Measurements from ENCODE around the gene NLGN1.

DNA sequence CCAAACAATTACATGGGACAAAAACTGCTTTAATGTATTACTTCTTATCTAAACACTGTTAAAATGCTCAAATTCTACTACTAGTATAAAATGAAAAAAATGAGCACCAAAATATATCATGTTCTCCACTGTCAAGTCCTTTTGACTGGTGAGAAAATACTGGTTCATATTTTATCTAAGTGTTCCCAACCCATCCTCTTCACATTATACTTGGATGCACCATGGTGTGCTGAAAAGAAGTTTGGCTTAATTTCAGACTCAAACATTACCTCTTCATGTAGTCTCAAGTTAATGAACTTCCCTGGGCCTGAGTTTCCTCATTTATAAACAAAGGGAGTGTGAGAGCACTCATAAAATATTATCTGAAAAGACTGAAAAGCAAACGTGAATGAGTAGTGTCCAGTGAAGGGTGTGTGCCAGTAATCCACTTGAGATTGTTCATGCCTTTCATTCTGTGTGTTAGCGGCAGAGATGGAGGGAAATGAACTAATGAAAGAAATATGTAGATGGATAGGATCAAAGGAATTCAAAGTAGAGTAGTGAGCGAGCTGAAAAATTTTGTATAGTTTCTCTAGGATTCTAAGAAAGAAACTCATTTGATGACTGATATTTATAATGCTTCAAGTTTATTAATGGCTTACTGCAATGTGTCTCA lies 263.2 kb downstream of the NLGN1 start:
- TF ChIP-seq, protein P1, sequence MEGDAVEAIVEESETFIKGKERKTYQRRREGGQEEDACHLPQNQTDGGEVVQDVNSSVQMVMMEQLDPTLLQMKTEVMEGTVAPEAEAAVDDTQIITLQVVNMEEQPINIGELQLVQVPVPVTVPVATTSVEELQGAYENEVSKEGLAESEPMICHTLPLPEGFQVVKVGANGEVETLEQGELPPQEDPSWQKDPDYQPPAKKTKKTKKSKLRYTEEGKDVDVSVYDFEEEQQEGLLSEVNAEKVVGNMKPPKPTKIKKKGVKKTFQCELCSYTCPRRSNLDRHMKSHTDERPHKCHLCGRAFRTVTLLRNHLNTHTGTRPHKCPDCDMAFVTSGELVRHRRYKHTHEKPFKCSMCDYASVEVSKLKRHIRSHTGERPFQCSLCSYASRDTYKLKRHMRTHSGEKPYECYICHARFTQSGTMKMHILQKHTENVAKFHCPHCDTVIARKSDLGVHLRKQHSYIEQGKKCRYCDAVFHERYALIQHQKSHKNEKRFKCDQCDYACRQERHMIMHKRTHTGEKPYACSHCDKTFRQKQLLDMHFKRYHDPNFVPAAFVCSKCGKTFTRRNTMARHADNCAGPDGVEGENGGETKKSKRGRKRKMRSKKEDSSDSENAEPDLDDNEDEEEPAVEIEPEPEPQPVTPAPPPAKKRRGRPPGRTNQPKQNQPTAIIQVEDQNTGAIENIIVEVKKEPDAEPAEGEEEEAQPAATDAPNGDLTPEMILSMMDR (IDR thresholded peaks at IDR 0.05), result no peak
- no peak for TF ChIP-seq POLR2AphosphoS5 (IDR thresholded peaks at IDR 0.05)
